GM21825 (cell line): Measurements from ENCODE around the gene NFX1.

Experiments
- ATAC-seq: cut with Tn5 transposase; IDR thresholded peaks from one replicate; pipeline ENCODE4 v1.9.1; 2021; ENCODE audit warnings: mild to moderate bottlenecking, moderate library complexity; ENCODE audit not compliant: unreplicated experiment

Gene NFX1

GRCh38 chr9:33415501-33416038, 125.3 kb downstream of the NFX1 start:
- no peak for ATAC-seq

GRCh38 chr9:33416996-33417395, 126.7 kb downstream of the NFX1 start:
- ATAC-seq = no peak

- no peak for ATAC-seq
Measured at GRCh38 chr9:33418090-33418489, 127.8 kb downstream of the NFX1 start.

- ATAC-seq = no peak
Measured at GRCh38 chr9:33419708-33420303, 129.5 kb downstream of the NFX1 start.
